ENCODE data around the gene SYTL3. TPM values are rescaled to one million over a fixed set of nuclear protein-coding genes. Genes with fewer than 3 reads are reported as not detected.

Gene SYTL3
- total and polyA plus RNA-seq, 2 donors (not counting 1 experiment from before 2014, with no cell fraction given), result 1.1 to 5.4 TPM

- H3K4me1 ChIP-seq (ENCODE audit: control insufficient read depth in 2 of 2, insufficient read depth in 2 of 2, low read length in 2 of 2), result no peaks in the 10 kb centered on the region
- no peak overlapping the region for H3K4me3 Mint-ChIP-seq
- no peak overlapping the region for H3K4me2 ChIP-seq (replicated peaks; ENCODE audit: low read depth, low read length, poor library complexity, severe bottlenecking)
- no peaks in the 10 kb centered on the region for H3K27me3 ChIP-seq (replicated peaks in 1 of 4; ENCODE audit: control extremely low read depth in 1 of 4, control insufficient read depth in 3 of 4, insufficient read depth in 4 of 4, low read length in 3 of 4)
- H2AFZ ChIP-seq (ENCODE audit: insufficient read depth, low read depth, low read length, poor library complexity, severe bottlenecking), result no peak overlapping the region
- no peaks in the 10 kb centered on the region for H4K20me1 ChIP-seq (ENCODE audit: control insufficient read depth, insufficient read depth, low read length, poor library complexity, severe bottlenecking)
- no peak for DNase-seq
- H3K27me3 Mint-ChIP-seq, result no peaks in the 10 kb centered on the region
- H3K27ac ChIP-seq (ENCODE audit: low read length in 2 of 2), result no peak overlapping the region
- intact Hi-C loops (cut with micrococcal nuclease), result no loop called here
- POLR2A ChIA-PET, result no interaction called here
- no peak overlapping the region for H3K9ac ChIP-seq (ENCODE audit: low read length)
- WGBS (ENCODE audit: insufficient coverage), result 99% methylated on average over 15 of the region's 15 CpGs
- H3K4me1 Mint-ChIP-seq, result no peaks in the 10 kb centered on the region
- H3K79me2 ChIP-seq (ENCODE audit: control insufficient read depth, insufficient read depth, low read length), result no peaks in the 10 kb centered on the region
- ATAC-seq (ENCODE audit: low read depth), result no peak
- CTCF ChIA-PET, result interaction anchor here (1.3 kb wide), 1 partner anchor 65 kb away, joined by 3 read pairs; no protein-coding TSS in a partner anchor
- H3K27ac Mint-ChIP-seq, result no peak overlapping the region
- H3K9me3 Mint-ChIP-seq (ENCODE audit: insufficient read depth), result no peaks in the 10 kb centered on the region
- no peak overlapping the region for H3K4me3 ChIP-seq (ENCODE audit: control extremely low read depth in 1 of 5, extremely low read depth in 1 of 5, insufficient read depth in 1 of 5, low read depth in 2 of 5, low read length in 4 of 5)
- H3K9me3 ChIP-seq (ENCODE audit: control extremely low read depth in 1 of 3, control insufficient read depth in 2 of 3, insufficient read depth in 1 of 3, low read length in 2 of 3), result no peaks in the 10 kb centered on the region
- no peak for TF ChIP-seq EZH2 (IDR thresholded peaks at IDR 0.05; ENCODE audit: borderline replicate concordance, insufficient read depth, low read depth, low read length, poor library complexity, severe bottlenecking)
- TF ChIP-seq, protein P1, sequence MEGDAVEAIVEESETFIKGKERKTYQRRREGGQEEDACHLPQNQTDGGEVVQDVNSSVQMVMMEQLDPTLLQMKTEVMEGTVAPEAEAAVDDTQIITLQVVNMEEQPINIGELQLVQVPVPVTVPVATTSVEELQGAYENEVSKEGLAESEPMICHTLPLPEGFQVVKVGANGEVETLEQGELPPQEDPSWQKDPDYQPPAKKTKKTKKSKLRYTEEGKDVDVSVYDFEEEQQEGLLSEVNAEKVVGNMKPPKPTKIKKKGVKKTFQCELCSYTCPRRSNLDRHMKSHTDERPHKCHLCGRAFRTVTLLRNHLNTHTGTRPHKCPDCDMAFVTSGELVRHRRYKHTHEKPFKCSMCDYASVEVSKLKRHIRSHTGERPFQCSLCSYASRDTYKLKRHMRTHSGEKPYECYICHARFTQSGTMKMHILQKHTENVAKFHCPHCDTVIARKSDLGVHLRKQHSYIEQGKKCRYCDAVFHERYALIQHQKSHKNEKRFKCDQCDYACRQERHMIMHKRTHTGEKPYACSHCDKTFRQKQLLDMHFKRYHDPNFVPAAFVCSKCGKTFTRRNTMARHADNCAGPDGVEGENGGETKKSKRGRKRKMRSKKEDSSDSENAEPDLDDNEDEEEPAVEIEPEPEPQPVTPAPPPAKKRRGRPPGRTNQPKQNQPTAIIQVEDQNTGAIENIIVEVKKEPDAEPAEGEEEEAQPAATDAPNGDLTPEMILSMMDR (IDR thresholded peaks at IDR 0.05), result no peak
- peaks cover 2 to 53% of the 10 kb centered on the region in 2 experiments for H3K36me3 ChIP-seq (replicated peaks in 1 of 2; ENCODE audit: control extremely low read depth in 1 of 2, control insufficient read depth in 1 of 2, extremely low read depth in 1 of 2, insufficient read depth in 2 of 2, low read length in 1 of 2)
Measured at GRCh38 chr6:158625881-158626305, 24.0 kb upstream of the SYTL3 start.

GRCh38 chr6:158626360-158627167 lies 23.3 kb upstream of the SYTL3 start:
- Mint-ChIP-seq H3K4me1 (no peaks in the 10 kb centered on the region), H3K4me3 (no peak overlapping the region), H3K27me3 (no peaks in the 10 kb centered on the region), H3K27ac (no peak overlapping the region), H3K9me3 (ENCODE audit: insufficient read depth) (no peaks in the 10 kb centered on the region)
- no peaks in the 10 kb centered on the region for H3K9me3 ChIP-seq (ENCODE audit: control extremely low read depth in 1 of 3, control insufficient read depth in 2 of 3, insufficient read depth in 1 of 3, low read length in 2 of 3)
- intact Hi-C loops (cut with micrococcal nuclease), result no loop called here
- DNase-seq, result no peak
- CTCF ChIA-PET, result interaction anchor here (1.3 kb wide), 1 partner anchor 65 kb away, joined by 3 read pairs; no protein-coding TSS in a partner anchor
- TF ChIP-seq, protein P1 (IDR thresholded peaks at IDR 0.05), result no peak
- TF ChIP-seq EZH2 (IDR thresholded peaks at IDR 0.05; ENCODE audit: borderline replicate concordance, insufficient read depth, low read depth, low read length, poor library complexity, severe bottlenecking), result no peak
- no peaks in the 10 kb centered on the region for H4K20me1 ChIP-seq (ENCODE audit: control insufficient read depth, insufficient read depth, low read length, poor library complexity, severe bottlenecking)
- H3K4me3 ChIP-seq (ENCODE audit: control extremely low read depth in 1 of 5, extremely low read depth in 1 of 5, insufficient read depth in 1 of 5, low read depth in 2 of 5, low read length in 4 of 5), result no peak overlapping the region
- H3K9ac ChIP-seq (ENCODE audit: low read length), result no peak overlapping the region
- POLR2A ChIA-PET, result no interaction called here
- H3K4me2 ChIP-seq (replicated peaks; ENCODE audit: low read depth, low read length, poor library complexity, severe bottlenecking), result no peak overlapping the region
- no peaks in the 10 kb centered on the region for H3K27me3 ChIP-seq (replicated peaks in 1 of 4; ENCODE audit: control extremely low read depth in 1 of 4, control insufficient read depth in 3 of 4, insufficient read depth in 4 of 4, low read length in 3 of 4)
- no peaks in the 10 kb centered on the region for H3K79me2 ChIP-seq (ENCODE audit: control insufficient read depth, insufficient read depth, low read length)
- peaks cover 2 to 52% of the 10 kb centered on the region in 2 experiments for H3K36me3 ChIP-seq (replicated peaks in 1 of 2; ENCODE audit: control extremely low read depth in 1 of 2, control insufficient read depth in 1 of 2, extremely low read depth in 1 of 2, insufficient read depth in 2 of 2, low read length in 1 of 2)
- no peak for ATAC-seq (ENCODE audit: low read depth)
- no peak overlapping the region for H2AFZ ChIP-seq (ENCODE audit: insufficient read depth, low read depth, low read length, poor library complexity, severe bottlenecking)
- H3K4me1 ChIP-seq (ENCODE audit: control insufficient read depth in 2 of 2, insufficient read depth in 2 of 2, low read length in 2 of 2), result no peaks in the 10 kb centered on the region
- 97% methylated on average over 5 of the region's 6 CpGs for WGBS (ENCODE audit: insufficient coverage)
- H3K27ac ChIP-seq (ENCODE audit: low read length in 2 of 2), result no peak overlapping the region

Data from B cell (primary cell).